MG63 (cell line): ENCODE data around the gene ISCA2. TPM values are rescaled to one million over a fixed set of nuclear protein-coding genes. Genes with fewer than 3 reads are reported as not detected.

Experiments used
- DNase-seq: peaks from one replicate; pipeline ENCODE4 v3.0.0-alpha.2; 2020
- H3K27me3 ChIP-seq: fragments of 250-450 bp; sonication (Bioruptor Pico); 2 replicates; pipeline ENCODE4 v1.5.1; 2020; ENCODE audit warnings: mild to moderate bottlenecking, moderate library complexity
- H3K36me3 ChIP-seq: fragments of 250-450 bp; sonication (Bioruptor Pico); 2 replicates; pipeline ENCODE4 v1.5.1; 2020; ENCODE audit warnings: mild to moderate bottlenecking, moderate library complexity
- H3K4me3 ChIP-seq: fragments of 250-450 bp; sonication (Bioruptor Pico); 2 replicates; pipeline ENCODE4 v1.5.1; 2020; ENCODE audit warnings: mild to moderate bottlenecking, moderate library complexity
- H3K9me3 ChIP-seq: fragments of 250-450 bp; sonication (Bioruptor Pico); 2 replicates; pipeline ENCODE4 v1.5.1; 2020; ENCODE audit warnings: mild to moderate bottlenecking, moderate library complexity
- total RNA-seq: library from RNA; depleted of rRNA; stranded (reverse); fragments of >200 nt; shearing (Covaris generic); gene quantifications from 2 replicates; pipeline ENCODE4 v1.2.3, GENCODE V29; 2014; ENCODE audit warnings: low replicate concordance

ISCA2 gene
- total RNA-seq, 1 experiment from 2014 or later = 12.7 TPM

DNA sequence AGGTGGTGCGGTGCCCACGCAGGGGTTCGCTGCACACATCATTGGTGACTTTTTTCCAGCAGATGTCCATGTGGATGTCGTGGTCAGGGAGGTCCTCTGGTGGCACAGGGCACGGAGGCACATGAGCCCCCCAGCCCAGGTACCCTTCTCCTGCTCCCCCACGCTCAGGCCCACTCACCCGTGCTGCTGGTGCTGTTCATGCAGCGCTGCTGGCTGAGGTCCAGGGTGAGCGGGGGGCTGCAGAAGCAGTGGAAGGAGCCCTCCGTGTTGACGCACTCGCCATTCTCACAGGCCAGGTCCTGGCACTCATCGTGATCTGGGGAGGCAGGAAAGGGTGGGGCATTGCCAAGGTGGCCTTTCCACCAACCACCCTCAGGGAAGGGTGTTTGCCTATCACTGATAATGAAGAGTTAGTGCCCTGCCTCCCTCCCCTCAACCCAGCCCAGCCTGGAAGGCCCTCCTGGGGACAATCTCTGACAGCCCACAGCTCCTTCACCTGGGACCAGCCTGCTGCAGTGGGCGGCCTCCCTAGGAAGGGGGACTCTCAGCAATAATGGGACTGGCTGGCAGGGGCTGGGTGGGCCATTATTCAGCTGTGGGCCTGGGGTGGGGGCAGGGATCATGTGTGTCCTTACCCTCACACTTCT is 9.8 kb downstream of the ISCA2 start:
- Histone ChIP-seq H3K4me3 (no peak overlapping the region), H3K27me3 (no peaks in the 10 kb centered on the region), H3K36me3 (no peaks in the 10 kb centered on the region), H3K9me3 (no peaks in the 10 kb centered on the region)
- DNase-seq = no peak

DNA sequence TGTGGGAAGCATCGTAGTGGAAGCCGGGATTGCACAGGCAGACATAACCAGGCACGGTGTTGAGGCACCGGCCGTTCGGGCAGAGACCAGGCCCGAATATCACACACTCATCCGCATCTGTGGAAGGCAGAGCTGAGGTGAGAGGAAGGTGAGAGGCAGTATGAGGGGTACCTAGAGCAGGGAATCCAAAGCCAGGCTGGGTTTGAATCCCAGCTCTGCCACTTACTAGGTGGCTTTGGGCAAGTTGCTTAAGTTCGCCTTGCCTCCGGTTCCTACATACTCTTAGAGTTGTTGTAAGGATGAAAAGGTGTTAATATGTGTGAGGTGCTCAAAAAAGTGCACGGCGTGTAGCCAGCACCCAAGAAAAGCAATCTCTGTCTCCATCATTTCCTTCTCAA is 10.4 kb downstream of the ISCA2 start:
- no peak overlapping the region for H3K4me3 ChIP-seq
- H3K36me3 ChIP-seq = no peaks in the 10 kb centered on the region
- no peak for DNase-seq
- H3K27me3 ChIP-seq = no peaks in the 10 kb centered on the region
- no peaks in the 10 kb centered on the region for H3K9me3 ChIP-seq

DNA sequence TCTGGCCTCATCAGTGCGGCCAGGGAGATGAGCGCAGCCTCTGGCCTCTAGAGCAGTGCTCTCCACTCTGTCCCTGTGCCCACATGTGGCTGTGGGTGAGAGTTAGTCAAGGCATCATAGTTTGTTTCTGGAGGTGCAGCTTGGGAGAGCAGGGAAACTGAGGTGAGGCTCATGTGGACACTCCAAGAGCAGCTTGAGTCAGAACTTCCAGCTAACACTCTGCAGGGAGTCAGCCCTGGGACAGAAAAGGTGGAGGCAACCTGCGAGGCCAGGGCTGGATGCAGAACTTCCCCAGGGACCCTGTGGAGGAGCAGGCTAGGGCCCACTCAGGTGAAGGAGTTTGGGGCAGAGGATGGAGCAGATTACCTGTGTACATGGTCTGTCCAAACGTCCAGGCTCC is 10.8 kb downstream of the ISCA2 start:
- Histone ChIP-seq H3K9me3 (no peaks in the 10 kb centered on the region), H3K27me3 (no peaks in the 10 kb centered on the region), H3K4me3 (no peak overlapping the region), H3K36me3 (no peaks in the 10 kb centered on the region)
- DNase-seq = no peak

DNA sequence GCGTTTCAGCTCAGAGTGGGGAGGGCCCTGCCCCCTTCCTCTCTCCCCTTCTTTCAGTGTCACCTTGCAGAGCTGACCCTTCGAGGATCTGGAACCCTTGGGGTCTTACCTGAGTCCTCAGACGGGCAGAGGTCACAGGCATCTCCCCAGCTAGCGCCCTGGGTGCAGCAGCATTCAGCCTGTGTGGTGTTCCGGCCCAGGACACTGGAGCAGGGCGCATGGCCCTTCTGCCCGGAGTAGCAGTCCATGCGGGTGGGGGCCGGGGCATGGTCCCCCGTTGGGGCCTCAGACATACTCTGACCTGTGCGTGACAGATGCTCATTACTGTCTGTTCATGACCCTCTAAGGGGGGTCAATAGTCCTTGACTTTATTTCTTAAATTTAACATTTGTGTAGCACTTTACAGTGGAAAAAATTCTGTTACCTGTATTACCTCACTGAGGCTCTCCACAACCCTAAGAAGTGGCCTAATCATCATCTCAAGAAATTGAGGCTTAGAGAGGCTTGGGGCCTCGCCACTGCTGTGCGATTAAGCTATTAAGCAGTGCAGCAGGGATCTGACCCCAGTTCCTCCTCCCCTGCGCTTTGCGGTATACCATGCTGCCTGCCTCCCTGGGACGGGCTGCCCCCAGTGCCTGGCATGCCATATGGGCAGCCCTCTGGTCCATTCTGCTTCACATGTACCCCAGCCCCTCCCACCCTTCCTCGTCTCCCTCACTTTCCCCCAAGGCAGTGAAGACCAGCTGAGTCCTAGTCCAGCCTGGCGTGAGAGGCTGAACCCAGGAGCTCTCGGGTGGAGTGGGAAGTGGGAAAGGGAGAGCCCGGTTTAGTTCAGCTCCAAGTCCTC is 11.5 kb downstream of the ISCA2 start:
- no peaks in the 10 kb centered on the region for H3K9me3 ChIP-seq
- H3K4me3 ChIP-seq = no peak overlapping the region
- H3K27me3 ChIP-seq = no peaks in the 10 kb centered on the region
- no peaks in the 10 kb centered on the region for H3K36me3 ChIP-seq
- DNase-seq = no peak

DNA sequence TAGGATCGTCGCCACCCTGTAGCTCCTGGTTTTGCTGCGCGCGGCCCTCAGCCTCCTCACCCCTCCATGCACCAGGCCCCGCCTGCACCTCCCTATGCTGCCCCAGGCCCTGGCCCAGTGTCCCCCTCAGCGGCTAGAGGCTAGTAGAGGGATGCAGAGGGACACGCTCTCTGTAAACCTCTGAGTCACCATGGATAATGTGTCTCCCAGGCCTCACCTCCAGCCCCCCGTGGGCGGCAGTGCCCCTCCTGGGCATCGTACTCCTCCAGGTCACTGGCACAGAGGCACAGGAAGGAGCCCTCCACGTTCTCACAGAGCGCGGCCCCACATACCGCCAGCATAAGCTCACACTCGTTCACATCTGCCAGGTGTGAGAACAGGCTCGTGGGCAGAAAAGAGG is 12.3 kb downstream of the ISCA2 start:
- Histone ChIP-seq H3K27me3 (no peaks in the 10 kb centered on the region), H3K9me3 (no peaks in the 10 kb centered on the region), H3K4me3 (no peak overlapping the region), H3K36me3 (no peaks in the 10 kb centered on the region)
- DNase-seq = no peak

DNA sequence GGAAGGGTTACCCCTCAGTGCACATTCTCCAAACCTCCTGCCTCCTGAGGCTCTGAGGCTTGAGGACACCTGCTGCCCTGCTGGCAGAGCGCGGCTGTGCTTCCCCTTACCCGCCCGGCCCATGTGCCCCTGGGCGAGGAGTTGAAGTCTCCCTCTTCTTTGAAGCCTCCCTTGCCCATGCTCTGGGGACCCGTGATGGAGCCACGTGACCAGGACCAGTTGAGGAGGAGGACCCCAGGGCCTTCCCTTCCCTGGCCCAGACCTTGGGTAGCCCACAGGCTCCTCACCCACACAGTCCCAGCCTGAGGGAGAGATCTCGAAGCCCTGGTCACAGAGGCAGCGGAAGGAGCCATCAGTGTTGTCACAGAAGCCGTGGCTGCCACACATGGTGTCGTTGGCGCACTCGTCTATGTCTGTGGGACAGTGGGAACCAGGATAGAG is 12.9 kb downstream of the ISCA2 start:
- H3K4me3 ChIP-seq = no peak overlapping the region
- DNase-seq = no peak
- no peaks in the 10 kb centered on the region for H3K27me3 ChIP-seq
- no peaks in the 10 kb centered on the region for H3K9me3 ChIP-seq
- H3K36me3 ChIP-seq = no peaks in the 10 kb centered on the region

DNA sequence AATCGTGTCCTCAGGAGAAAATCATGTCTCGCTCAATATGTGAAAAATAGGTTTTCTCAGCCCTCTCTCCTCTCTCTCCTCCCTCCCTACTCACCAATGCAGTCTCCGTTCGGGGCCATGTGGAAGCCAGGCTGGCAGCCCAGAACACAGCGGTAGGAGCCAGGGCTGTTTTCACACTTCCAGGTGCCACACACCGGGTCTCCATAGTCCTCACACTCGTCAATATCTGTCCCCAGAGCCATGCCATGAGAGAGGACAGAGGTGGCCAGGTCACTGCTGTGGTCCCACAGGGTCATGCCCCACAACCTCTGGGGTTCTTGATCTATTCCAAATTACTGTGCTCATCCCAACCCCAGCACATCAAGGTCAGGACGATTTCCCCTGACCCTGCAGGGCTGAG is 13.5 kb downstream of the ISCA2 start:
- H3K4me3 ChIP-seq = no peak overlapping the region
- no peak for DNase-seq
- H3K27me3 ChIP-seq = no peaks in the 10 kb centered on the region
- H3K36me3 ChIP-seq = no peaks in the 10 kb centered on the region
- no peaks in the 10 kb centered on the region for H3K9me3 ChIP-seq

DNA sequence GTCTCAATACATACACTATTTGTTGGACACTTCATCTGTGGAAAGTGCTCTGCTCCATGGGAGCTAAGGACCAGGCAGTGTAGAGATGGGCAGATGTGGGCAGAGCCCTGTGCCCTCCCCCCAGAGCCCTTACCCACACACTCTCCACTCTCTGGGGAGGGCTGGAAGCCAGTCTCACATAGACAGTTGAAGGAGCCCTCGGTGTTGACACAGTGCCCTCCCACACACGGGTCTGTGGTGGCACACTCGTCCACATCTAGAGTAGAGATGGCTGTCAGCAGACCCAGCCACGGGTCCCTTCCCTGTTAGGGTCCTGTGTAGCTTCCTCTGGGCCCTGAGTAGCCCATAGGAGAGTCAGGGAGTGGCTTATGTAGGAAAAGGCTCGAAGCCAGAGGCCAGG is 14.3 kb downstream of the ISCA2 start:
- H3K27me3 ChIP-seq = no peaks in the 10 kb centered on the region
- DNase-seq = no peak
- H3K4me3 ChIP-seq = no peak overlapping the region
- H3K9me3 ChIP-seq = no peaks in the 10 kb centered on the region
- no peaks in the 10 kb centered on the region for H3K36me3 ChIP-seq

DNA sequence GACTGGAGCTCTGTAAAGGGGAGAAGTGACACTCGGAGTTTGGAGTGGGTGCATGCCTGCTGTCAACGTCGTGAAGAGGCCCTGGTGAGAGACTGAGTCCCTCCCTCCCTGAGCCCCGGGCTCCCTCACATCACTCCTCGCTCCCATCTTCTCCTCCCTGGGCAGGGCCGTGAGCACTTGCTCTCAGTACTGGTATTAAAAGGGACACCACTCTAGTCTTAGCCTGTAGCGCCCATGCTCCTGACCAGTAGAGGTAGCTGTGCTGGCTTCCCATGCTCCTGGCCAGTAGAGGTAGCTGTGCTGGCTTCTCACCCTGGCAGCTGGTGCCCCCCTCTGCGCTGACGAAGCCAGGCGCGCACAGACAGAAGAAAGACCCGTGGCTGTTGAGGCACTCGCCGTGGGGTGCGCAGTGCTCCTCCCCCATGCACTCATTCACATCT is 14.7 kb downstream of the ISCA2 start:
- no peak for DNase-seq
- no peaks in the 10 kb centered on the region for H3K36me3 ChIP-seq
- H3K9me3 ChIP-seq = no peaks in the 10 kb centered on the region
- no peaks in the 10 kb centered on the region for H3K27me3 ChIP-seq
- H3K4me3 ChIP-seq = no peak overlapping the region

DNA sequence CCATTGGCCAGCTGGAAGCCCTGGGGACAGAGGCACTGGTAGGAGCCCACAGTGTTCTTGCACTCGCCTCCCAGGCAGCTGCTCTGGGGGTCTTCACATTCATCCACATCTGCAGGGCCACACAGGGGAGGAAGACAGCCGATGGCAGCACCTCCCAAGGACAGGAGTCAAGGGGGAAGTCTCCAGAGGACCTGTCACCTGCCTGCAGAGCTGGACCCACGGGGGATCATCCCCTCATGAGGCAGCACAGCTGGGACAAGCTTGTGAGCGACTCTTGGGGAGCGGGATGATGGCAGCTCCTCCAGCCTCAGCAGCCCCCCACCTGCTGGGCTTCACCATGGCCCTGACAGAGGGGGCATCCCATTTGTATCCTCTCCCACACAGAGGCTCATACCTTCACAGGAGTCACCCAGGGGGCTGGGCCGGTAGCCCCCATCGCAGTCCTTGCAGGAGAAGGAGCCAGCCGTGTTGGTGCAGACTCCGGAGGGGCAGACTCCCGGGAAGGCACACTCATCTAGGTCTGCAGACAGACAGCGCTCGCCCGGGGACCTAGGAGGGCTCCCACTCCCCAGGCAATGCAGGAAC is 15.4 kb downstream of the ISCA2 start:
- Histone ChIP-seq H3K9me3 (no peaks in the 10 kb centered on the region), H3K4me3 (no peak overlapping the region), H3K27me3 (no peaks in the 10 kb centered on the region), H3K36me3 (no peaks in the 10 kb centered on the region)
- DNase-seq = no peak

DNA sequence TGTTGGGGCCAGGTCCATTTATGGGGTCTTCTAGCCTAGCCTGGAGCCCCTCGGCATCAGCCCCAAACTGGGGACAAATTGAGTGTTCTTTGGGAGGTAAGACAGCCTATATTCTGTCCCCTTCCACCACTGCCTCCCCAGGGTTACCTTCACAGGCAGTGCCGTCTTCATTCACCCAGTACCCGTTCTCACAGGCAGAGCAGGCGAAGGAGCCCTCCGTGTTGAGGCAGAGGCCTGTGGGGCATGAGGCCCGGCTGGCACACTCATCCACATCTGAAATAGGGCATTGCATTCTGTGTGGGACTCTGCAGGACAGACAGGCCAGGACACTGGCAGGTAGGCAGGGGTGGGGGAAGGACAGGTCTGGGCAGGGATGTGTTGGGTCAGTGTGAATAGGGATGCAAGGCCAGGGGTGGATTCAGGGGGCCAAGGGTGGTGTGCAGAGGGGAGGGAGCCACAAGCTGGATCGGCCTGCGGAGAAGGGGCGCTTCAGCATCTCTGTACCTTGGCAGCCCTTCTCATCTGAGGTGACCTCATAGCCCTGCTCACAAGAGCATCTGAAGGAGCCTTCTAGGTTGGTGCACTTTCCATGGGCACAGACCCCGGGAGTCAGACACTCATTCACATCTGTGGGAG is 16.1 kb downstream of the ISCA2 start:
- H3K36me3 ChIP-seq = no peaks in the 10 kb centered on the region
- no peak for DNase-seq
- H3K9me3 ChIP-seq = no peaks in the 10 kb centered on the region
- no peaks in the 10 kb centered on the region for H3K27me3 ChIP-seq
- no peak overlapping the region for H3K4me3 ChIP-seq

DNA sequence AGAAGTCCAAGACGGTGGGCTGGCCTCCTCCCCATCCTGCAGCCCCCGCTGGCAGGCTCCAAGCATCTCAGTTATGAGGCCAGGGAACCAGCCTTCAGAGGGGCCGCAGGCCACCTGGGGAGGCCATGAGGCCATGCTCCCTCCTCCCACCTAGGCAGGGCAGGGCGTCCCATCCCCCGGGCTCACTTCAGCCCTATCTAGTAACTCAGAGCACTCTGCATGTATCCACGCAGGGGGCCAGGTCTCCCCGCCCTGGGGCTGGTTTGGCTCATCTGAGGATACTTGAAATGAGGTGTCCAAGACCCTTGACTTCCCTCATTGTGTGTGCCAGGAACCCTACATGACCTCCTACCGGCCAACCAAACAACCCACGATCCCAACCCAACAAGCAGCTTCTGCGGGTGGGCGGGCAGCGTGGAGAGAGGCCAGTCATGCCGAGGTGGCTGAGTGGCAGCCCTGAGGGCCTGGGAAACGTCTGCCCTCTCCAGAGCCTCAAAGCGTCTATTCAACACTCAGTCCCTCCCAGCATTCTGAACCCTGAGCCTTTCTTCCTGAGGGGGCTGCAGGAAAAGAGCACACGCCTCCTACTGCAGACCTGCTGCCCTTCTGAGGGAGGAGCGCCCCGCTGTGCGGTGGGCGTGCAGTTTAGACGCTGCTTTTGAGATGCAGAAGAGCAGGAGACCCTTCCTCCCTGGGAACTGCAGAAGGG is 16.8 kb downstream of the ISCA2 start:
- Histone ChIP-seq H3K36me3 (no peaks in the 10 kb centered on the region), H3K9me3 (no peaks in the 10 kb centered on the region), H3K27me3 (no peaks in the 10 kb centered on the region), H3K4me3 (no peak overlapping the region)
- DNase-seq = peak; percentile 44

DNA sequence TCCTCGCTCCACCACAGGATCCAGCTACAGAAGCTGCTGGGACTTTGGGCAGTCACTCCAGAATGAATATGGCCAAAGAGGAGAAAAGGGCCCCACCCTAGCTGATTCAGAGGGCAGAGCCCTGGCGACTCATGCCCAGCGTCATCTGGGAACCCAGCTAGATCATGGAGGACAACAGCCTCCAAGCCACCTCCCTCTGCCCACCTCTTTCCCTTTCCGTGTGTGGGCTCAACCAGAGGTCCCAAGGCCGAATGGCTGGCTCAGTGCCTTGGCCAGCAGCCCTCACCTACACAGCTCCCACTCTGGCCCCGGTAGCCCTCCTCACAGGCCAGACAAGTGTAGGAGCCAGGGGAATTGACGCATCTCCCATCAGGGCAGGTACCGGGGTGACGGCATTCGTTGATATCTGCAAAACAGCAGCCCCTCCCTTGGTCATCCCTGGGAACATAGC is 17.4 kb downstream of the ISCA2 start:
- no peak overlapping the region for H3K4me3 ChIP-seq
- H3K9me3 ChIP-seq = no peaks in the 10 kb centered on the region
- no peaks in the 10 kb centered on the region for H3K36me3 ChIP-seq
- no peaks in the 10 kb centered on the region for H3K27me3 ChIP-seq
- peak; percentile 68 for DNase-seq

DNA sequence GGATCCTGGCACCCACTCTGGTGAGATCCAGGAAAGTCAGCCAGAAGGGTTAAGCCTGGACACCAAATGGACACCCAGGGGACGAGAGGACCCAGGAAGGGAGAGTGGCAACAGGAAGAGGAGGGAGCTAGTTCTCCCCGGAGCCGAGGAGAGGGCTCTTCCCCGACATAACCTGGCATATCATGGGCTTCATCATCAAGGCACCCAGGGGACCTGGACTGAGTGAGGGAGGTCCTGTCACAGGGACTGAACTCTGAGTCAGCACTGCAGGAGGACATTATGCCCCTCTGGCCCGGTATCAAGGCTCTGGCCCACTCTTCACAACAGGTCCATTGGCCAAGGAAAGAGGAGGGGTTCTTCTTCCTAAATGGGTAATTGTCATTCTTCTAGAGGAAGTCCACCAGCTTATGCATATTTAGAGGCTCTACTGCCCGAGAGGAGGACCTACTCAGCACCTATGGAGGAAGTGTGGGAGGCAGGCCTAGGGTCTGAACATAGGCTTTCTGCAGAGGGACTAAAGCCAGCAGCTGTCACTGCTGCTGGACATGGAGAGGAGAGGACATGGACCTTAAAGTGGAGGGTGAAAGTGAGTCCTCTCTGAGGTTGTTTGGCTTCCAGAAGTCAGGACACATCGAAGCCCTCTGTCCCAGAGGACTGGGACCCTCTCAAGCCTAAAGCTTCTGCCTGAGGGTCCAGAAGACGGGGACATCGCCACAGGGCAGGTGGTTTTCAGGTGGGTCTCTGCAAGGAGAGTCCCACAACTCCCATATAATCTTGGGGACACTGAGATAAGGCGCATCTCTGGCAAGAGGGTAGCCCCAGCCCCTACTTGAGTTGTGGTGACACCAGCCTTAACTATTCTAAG is 18.6 kb downstream of the ISCA2 start:
- H3K36me3 ChIP-seq = no peaks in the 10 kb centered on the region
- peak; percentile 51 for DNase-seq
- H3K4me3 ChIP-seq = no peak overlapping the region
- H3K27me3 ChIP-seq = no peaks in the 10 kb centered on the region
- no peaks in the 10 kb centered on the region for H3K9me3 ChIP-seq

DNA sequence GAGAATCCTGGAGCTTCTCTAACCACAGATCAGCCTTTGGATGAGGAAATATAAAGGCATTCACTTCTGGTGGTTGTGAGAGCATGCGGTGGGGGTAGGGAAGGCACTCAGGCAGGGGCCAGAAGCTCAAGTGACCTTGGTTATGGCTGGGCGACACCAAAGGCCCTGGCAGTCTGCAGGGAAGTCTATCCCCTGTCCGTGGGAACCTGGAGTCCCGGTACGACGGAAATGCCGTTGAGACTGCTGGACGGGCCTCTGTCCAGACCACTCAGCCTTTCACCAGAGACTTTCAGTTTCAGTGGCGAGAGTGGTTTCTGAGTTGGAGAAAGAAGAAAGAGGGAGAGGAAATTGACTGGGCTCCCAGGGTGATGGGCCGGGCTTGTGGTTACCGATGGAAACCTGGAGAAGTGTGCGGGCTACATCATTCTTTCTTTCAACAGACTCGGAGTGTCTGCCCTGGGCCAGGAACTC is 20.9 kb downstream of the ISCA2 start:
- H3K4me3 ChIP-seq = peak overlapping the region; percentile 12; the same call in 1 of the 2 replicates

More for the DNA sequence above, 20.9 kb downstream of the ISCA2 start:
- Histone ChIP-seq H3K9me3 (no peaks in the 10 kb centered on the region), H3K36me3 (no peaks in the 10 kb centered on the region), H3K27me3 (no peaks in the 10 kb centered on the region)
- DNase-seq = peak; percentile 65
